ENCODE results near the gene SPIRE2. TPM values are rescaled to one million over a fixed set of nuclear protein-coding genes. Genes with fewer than 3 reads are reported as not detected.

SPIRE2 gene
- total and polyA plus RNA-seq, 9 donors, result 0.95 to 28.7 (median 2.9) TPM

GRCh38 chr16:89784406-89784805 lies 43.9 kb upstream of the SPIRE2 start:
- Histone ChIP-seq H3K9me3 (no peaks in the 10 kb centered on the region), H3K27ac (no peak overlapping the region), H3K4me1 (ENCODE audit: insufficient read depth) (no peaks in the 10 kb centered on the region), H3K27me3 (no peaks in the 10 kb centered on the region), H3K4me3 (no peak overlapping the region), H3K36me3 (no peaks in the 10 kb centered on the region)
- no peak for TF ChIP-seq CTCF (IDR thresholded peaks at IDR 0.05)
- TF ChIP-seq POLR2A (IDR thresholded peaks at IDR 0.05), result no peak
- no peak for TF ChIP-seq EP300 (IDR thresholded peaks at IDR 0.05)
- intact Hi-C loops (cut with DNase I), result no loop called here
- DNase-seq, result no peak
- WGBS, 3 donors, result 82 to 88% (median 83%) methylated on average over 7 of the region's 7 CpGs

- intact Hi-C loops (cut with DNase I), result loop anchor here in 1 of 4 donors (5.0 kb wide), 1 partner anchor 553 kb away; no protein-coding TSS in a partner anchor
- no peaks in the 10 kb centered on the region for H3K9me3 ChIP-seq
- WGBS, 3 donors, result 89 to 93% (median 92%) methylated on average over 11 of the region's 11 CpGs
- TF ChIP-seq EP300 (IDR thresholded peaks at IDR 0.05) (no peak), CTCF (IDR thresholded peaks at IDR 0.05) (no peak), POLR2A (IDR thresholded peaks at IDR 0.05) (no peak)
- no peak for DNase-seq
- H3K36me3 ChIP-seq, result no peaks in the 10 kb centered on the region
- H3K27me3 ChIP-seq, result no peaks in the 10 kb centered on the region
- H3K4me3 ChIP-seq, result no peak overlapping the region
- no peak overlapping the region for H3K27ac ChIP-seq
- H3K4me1 ChIP-seq (ENCODE audit: insufficient read depth), result no peaks in the 10 kb centered on the region
Measured at GRCh38 chr16:89785523-89786155, 42.6 kb upstream of the SPIRE2 start.

- no peaks in the 10 kb centered on the region for H3K36me3 ChIP-seq
- WGBS, 3 donors, result 94 to 96% (median 94%) methylated on average over 21 of the region's 21 CpGs
- H3K27me3 ChIP-seq, result no peaks in the 10 kb centered on the region
- TF ChIP-seq CTCF (IDR thresholded peaks at IDR 0.05) (no peak), POLR2A (IDR thresholded peaks at IDR 0.05) (no peak), EP300 (IDR thresholded peaks at IDR 0.05) (no peak)
- H3K27ac ChIP-seq, result no peak overlapping the region
- H3K9me3 ChIP-seq, result no peaks in the 10 kb centered on the region
- H3K4me1 ChIP-seq (ENCODE audit: insufficient read depth), result no peaks in the 10 kb centered on the region
- DNase-seq, result no peak
- intact Hi-C loops (cut with DNase I), result loop anchor here in 1 of 4 donors (5.0 kb wide), 1 partner anchor 554 kb away; no protein-coding TSS in a partner anchor
- no peak overlapping the region for H3K4me3 ChIP-seq
Measured at GRCh38 chr16:89786474-89787364, 41.6 kb upstream of the SPIRE2 start.

GRCh38 chr16:89787365-89787805 lies 40.9 kb upstream of the SPIRE2 start:
- Histone ChIP-seq H3K36me3 (no peaks in the 10 kb centered on the region), H3K9me3 (no peaks in the 10 kb centered on the region), H3K27me3 (no peaks in the 10 kb centered on the region), H3K27ac (no peak overlapping the region), H3K4me3 (no peak overlapping the region), H3K4me1 (ENCODE audit: insufficient read depth) (no peaks in the 10 kb centered on the region)
- no peak for DNase-seq
- intact Hi-C loops (cut with DNase I), result loop anchor here in 1 of 4 donors (5.0 kb wide), 1 partner anchor 555 kb away; no protein-coding TSS in a partner anchor
- WGBS, 3 donors, result 93 to 97% (median 96%) methylated on average over 9 of the region's 9 CpGs
- TF ChIP-seq POLR2A (IDR thresholded peaks at IDR 0.05), result no peak
- no peak for TF ChIP-seq CTCF (IDR thresholded peaks at IDR 0.05)
- TF ChIP-seq EP300 (IDR thresholded peaks at IDR 0.05), result no peak
